Measurements from ENCODE around the gene OR5C1.
"Not testable (repeated sequence)": the region's sequence is repeated elsewhere in the genome, so short reads cannot be mapped to it uniquely, and the experiment has no call there.

OR5C1 gene

DNA sequence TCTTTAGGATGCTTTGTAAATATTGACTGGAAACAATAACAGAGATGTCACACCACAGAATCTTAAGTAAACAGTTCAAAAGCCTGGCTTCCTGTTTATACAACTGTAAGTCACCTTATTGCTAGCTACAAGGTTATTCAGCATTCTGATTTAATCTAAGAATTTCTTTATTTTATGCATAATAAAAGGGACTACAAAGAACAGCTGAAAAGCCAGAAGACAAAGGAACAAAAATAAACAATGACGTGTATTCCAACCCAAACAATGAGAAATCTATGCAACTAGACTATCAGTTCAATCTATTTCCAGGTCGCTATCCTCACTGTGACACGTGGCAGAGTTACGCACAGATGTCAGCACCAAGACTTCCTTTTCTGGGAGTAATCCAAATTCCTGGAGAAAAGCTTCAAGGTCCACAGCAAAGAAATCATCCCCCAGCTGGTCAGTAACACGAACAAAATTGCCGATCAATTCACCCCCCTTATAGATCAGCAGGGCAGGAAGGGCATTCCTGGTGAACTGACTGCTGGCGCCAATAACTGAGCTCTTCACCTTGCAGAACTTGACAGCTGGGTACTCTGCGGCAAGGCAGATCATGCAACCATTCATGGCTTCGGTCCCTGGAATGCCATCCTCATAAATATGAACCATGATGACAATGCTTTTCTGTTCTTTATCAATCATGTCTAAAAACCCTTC, 31.2 kb downstream of the OR5C1 start:
- TF ChIP-seq POLR2A (IDR thresholded peaks at IDR 0.05; ENCODE audit: low read length) (no peak), GATA1 (IDR thresholded peaks at IDR 0.05; ENCODE audit: low read depth, low read length) (no peak)
- DNase-seq, result no peak

- TF ChIP-seq POLR2A (IDR thresholded peaks at IDR 0.05; ENCODE audit: low read length), result no peak
- TF ChIP-seq GATA1 (IDR thresholded peaks at IDR 0.05; ENCODE audit: low read depth, low read length), result no peak
Observed at GRCh38 chr9:122820490-122820845, 31.7 kb downstream of the OR5C1 start.

GRCh38 chr9:122821278-122821943, 32.7 kb downstream of the OR5C1 start:
- TF ChIP-seq GATA1 (IDR thresholded peaks at IDR 0.05; ENCODE audit: low read depth, low read length) (peak; percentile 18), POLR2A (IDR thresholded peaks at IDR 0.05; ENCODE audit: low read length) (peak; percentile 82)
- DNase-seq, result peak; percentile 95 to 98

More at GRCh38 chr9:122820490-122820845, 31.7 kb downstream of the OR5C1 start:
- DNase-seq, result no peak

- TF ChIP-seq GATA1 (IDR thresholded peaks at IDR 0.05; ENCODE audit: low read depth, low read length) (no peak), POLR2A (IDR thresholded peaks at IDR 0.05; ENCODE audit: low read length) (peak; percentile 45)
- no peak for DNase-seq
Observed at GRCh38 chr9:122822056-122822455, 33.3 kb downstream of the OR5C1 start.

DNA sequence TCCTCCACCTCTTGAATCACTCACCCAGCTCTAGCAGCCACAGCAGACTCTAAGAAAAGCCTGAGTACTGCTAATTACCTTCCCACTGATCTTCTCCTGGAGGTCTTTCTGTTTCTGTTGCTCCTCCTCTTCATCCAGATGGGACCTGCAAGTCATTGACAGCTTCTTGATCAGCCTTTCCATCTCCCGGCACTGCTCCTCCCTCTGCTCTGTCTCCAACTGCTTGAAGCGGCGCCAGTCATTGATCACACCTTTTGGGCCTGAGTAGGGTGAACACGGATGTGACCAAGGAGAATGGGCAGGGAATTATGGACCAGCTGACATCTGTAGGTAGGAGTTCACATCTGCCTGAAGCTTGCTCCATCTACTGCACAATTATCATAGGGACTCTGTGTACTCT, 34.2 kb downstream of the OR5C1 start:
- DNase-seq, result peak; percentile 69 to 74
- TF ChIP-seq POLR2A (IDR thresholded peaks at IDR 0.05; ENCODE audit: low read length) (peak; percentile 48), GATA1 (IDR thresholded peaks at IDR 0.05; ENCODE audit: low read depth, low read length) (no peak)

- DNase-seq, result peak; percentile 60 to 75
- TF ChIP-seq GATA1 (IDR thresholded peaks at IDR 0.05; ENCODE audit: low read depth, low read length) (no peak), POLR2A (IDR thresholded peaks at IDR 0.05; ENCODE audit: low read length) (no peak)
Observed at GRCh38 chr9:122827761-122828093, 39.0 kb downstream of the OR5C1 start.

DNA sequence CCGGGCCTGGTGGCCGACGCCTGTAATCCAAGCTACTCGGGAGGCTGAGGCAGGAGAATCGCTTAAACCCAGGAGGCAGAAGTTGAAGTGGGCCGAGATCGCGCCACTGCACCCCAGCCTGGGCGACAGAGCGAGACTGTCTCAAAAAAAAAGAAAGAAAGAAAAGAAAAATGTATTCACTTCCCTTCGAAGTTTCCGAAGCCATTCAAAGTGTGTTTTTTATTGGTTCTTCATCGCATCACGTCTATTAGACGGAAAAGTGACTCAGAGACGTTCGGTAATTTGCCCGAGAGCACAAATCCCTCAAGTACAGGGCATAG, 40.2 kb downstream of the OR5C1 start:
- not testable (repeated sequence) for DNase-seq

DNA sequence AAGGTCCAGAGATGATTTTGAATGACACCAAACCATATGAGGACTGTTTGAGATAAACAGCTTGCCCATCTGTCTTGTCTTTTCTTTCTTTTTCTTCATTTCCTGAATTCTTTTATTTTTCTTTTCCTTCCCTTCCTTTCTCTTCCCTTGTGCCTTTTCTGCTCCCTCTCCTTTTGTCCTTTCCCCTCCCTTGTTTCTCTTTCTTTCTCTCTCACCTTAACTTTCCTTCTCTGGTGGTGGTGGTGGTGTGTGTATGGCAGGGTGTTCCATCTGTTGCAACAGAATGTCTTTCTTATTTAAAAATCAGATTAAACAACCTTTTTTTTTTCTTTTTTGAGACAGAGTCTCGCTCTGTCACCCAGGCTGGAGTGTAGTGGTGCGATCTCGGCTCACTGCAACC, 43.5 kb downstream of the OR5C1 start:
- no peak for DNase-seq

DNA sequence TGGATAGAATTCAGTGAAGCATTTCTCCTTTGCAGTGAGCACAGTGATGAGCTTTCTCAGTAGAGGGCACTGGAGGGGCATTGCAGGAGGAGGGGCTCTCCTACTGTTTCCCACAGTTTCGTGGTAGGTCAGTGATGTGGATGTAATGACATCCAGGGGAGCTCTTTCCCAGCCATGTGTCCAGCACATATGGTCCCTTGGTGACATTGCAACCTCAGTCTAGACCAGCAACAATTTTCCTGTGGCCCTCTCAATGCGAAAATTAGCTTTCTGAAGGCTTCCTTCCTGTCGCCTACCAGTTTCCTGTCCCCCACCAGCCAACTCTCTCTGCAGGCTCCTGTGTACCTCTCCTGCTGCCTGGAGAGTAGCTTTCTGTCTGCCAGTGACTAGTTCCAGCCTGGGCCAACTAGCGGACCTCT, 46.6 kb downstream of the OR5C1 start:
- DNase-seq, result no peak
- no peak for TF ChIP-seq GATA1 (IDR thresholded peaks at IDR 0.05; ENCODE audit: low read depth, low read length)
- TF ChIP-seq POLR2A (IDR thresholded peaks at IDR 0.05; ENCODE audit: low read length), result no peak

More for the DNA sequence above, 43.5 kb downstream of the OR5C1 start:
- no peak for TF ChIP-seq POLR2A (IDR thresholded peaks at IDR 0.05; ENCODE audit: low read length)
- TF ChIP-seq GATA1 (IDR thresholded peaks at IDR 0.05; ENCODE audit: low read depth, low read length), result no peak

DNA sequence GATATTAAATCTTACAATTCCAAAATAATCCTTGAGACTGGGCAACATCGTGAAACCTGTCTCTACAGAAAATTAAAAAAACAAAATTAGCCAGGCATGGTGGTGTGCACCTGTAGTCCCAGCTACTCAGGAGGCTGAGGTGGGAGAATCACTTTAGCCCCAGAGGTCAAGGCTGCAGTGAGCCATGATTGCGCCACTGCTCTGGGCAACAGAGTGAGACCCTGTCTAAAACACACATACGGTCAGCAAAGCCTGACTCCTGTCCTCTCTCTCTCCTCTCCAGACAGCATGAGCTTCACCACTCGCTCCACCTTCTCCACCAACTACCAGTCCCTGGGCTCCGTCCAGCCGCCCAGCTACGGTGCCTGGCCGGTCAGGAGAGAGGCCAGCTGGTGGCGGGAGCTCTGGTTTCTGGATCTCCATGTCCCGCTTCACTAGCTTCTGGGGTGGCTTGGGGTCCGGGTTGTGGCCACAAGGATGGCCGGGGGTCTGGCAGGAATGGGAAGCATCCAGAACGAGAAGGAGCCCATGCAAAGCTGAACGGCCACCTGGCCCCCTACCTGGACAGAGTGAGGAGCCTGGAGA, 48.6 kb downstream of the OR5C1 start:
- no peak for DNase-seq
- no peak for TF ChIP-seq POLR2A (IDR thresholded peaks at IDR 0.05; ENCODE audit: low read length)
- no peak for TF ChIP-seq GATA1 (IDR thresholded peaks at IDR 0.05; ENCODE audit: low read depth, low read length)

- peak in 1 of 2 experiments; percentile 22 for DNase-seq
Observed at GRCh38 chr9:122838441-122838840, 49.7 kb downstream of the OR5C1 start.
